Activated CD4-positive, alpha-beta T cell treated with anti-CD3 and anti-CD28 coated beads for 36 hours (primary cell): ENCODE measurements around the gene CYB561D2. TPM values are rescaled to one million over a fixed set of nuclear protein-coding genes. Genes with fewer than 3 reads are reported as not detected.

Experiments
- ATAC-seq: fragments of 200-7000 bp; cut with Tn5 transposase; one replicate; pipeline ENCODE4 v1.10.0; 2021; ENCODE audit warnings: mild to moderate bottlenecking, moderate library complexity
- CTCF ChIA-PET: fragments of 350-600 bp; sonication (Branson Sonifier 250); formaldehyde crosslinking; loops from one replicate; lab custom pipeline; 2021; ENCODE audit warnings: antibody characterized with exemption; lab: Charles Lee
- POLR2A ChIA-PET: fragments of 350-600 bp; sonication (Branson Sonifier 250); formaldehyde crosslinking; loops from one replicate; lab custom pipeline; 2021; ENCODE audit warnings: antibody characterized with exemption, inconsistent platforms; lab: Charles Lee
- DNase-seq: peaks from one replicate; pipeline ENCODE4 v3.0.0-alpha.2; 2020
- H3K27ac Mint-ChIP-seq: one replicate; pipeline ENCODE4 v1.8.0; 2021; ENCODE audit warnings: mixed read lengths
- H3K27me3 Mint-ChIP-seq: one replicate; pipeline ENCODE4 v1.8.0; 2021; ENCODE audit warnings: mixed read lengths
- H3K36me3 Mint-ChIP-seq: one replicate; pipeline ENCODE4 v1.8.0; 2021; ENCODE audit warnings: low read depth, mixed read lengths
- H3K4me1 Mint-ChIP-seq: one replicate; pipeline ENCODE4 v1.8.0; 2021; ENCODE audit warnings: mixed read lengths
- H3K4me3 Mint-ChIP-seq: one replicate; pipeline ENCODE4 v1.8.0; 2021; ENCODE audit warnings: mild to moderate bottlenecking, moderate library complexity, mixed read lengths
- H3K9me3 Mint-ChIP-seq: one replicate; pipeline ENCODE4 v1.8.0; 2021; ENCODE audit warnings: low read depth, mixed read lengths
- intact Hi-C, 2 experiments: fragments of 100-400 bp; cut with DNase I in 1 of 2; cut with micrococcal nuclease in 1 of 2; formaldehyde crosslinking; loops; one replicate each; pipeline versions ENCODE4 v1.14.2 to v1.15.1; 2022 to 2024; cut with DNase I, micrococcal nuclease
- total RNA-seq, 2 experiments: library from RNA; stranded (reverse); gene quantifications; one replicate each; pipeline ENCODE4 v1.2.3, GENCODE V29; 2021

The CYB561D2 gene
- total RNA-seq, 2 experiments from 2014 or later = 10.3 to 14.3 TPM

DNA sequence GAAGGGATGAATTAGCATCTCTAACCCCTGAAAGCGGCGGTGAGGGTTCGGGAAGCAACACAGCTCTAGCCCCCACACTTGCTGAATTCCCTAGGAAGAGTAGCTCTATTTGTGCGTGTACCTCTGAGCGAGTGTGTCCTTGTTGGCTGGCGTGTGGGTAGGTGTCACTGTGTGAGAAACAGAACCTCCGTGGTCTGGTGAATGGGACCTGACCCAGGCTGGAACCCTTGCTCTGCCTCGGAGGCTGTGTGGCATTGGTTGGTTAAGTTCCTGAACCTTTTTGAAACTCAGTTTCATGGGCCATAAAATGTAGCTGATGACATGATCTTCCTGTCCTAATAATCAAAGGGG is 9.1 kb downstream of the CYB561D2 start:
- ChIA-PET CTCF (interaction anchor here (0.5 to 1.0 kb wide), 3 partner anchors 10 to 44 kb away, joined by 3 to 5 read pairs (median 3); partner anchors contain the start of genes CYB561D2 and NPRL2), POLR2A (interaction anchor here (0.6 to 1.4 kb wide), 2 partner anchors 9 to 13 kb away, joined by 3 to 6 read pairs; partner anchors contain the start of genes CYB561D2 and NPRL2)
- peaks cover 16% of the 10 kb centered on the region for H3K36me3 Mint-ChIP-seq
- DNase-seq = no peak
- intact Hi-C loops = loop anchor here (1.0 to 10.0 kb wide), 11 partner anchors 8 to 1026 kb away; partner anchors contain the start of genes HYAL3 (in 2 of the 2), IFRD2 (in 2 of the 2), NAA80 (in 2 of the 2) and APEH (in 1 of the 2)
- peak overlapping the region; percentile 94 for H3K27ac Mint-ChIP-seq
- peak overlapping the region; percentile 91 for H3K4me3 Mint-ChIP-seq
- peaks cover 37% of the 10 kb centered on the region for H3K4me1 Mint-ChIP-seq
- no peaks in the 10 kb centered on the region for H3K9me3 Mint-ChIP-seq
- H3K27me3 Mint-ChIP-seq = no peaks in the 10 kb centered on the region
- ATAC-seq = peak; percentile 21

DNA sequence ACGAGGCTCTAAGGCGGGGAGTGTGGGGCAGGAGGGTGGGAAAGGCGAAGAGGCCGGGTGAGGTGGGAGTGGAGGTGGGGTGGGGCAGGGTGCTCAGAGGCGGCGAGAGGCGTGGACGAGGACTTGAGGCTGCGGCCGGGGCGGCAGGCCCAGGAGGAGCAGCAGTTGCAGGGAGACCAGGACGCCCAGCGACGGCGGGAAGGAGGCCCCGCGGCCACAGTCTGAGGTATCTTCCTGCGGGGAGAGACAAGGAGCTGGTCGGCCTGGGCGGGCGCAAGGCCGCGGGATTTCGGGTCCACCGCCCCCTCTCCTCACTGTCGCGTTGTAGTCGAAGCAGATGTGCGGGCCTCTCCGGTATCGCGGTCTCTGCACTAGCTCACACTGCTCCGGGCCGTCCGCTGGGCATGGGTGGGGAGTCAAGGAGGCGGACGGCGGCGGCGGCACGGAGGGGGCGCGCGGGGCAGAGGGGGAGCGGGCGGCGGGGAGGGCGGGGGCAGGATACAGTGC is 14.0 kb downstream of the CYB561D2 start:
- peak overlapping the region; percentile 72 for H3K4me3 Mint-ChIP-seq
- peak; percentile 18 for ATAC-seq
- no peaks in the 10 kb centered on the region for H3K9me3 Mint-ChIP-seq
- CTCF ChIA-PET = interaction anchor here (0.6 to 1.1 kb wide), 4 partner anchors 20 to 288 kb away, joined by 3 to 4 read pairs (median 4); no protein-coding TSS in a partner anchor
- peaks cover 19% of the 10 kb centered on the region for H3K4me1 Mint-ChIP-seq
- H3K36me3 Mint-ChIP-seq = no peaks in the 10 kb centered on the region
- no peak for DNase-seq
- H3K27me3 Mint-ChIP-seq = no peaks in the 10 kb centered on the region
- intact Hi-C loops = loop anchor here (1.0 to 2.0 kb wide), 8 partner anchors 14 to 252 kb away; partner anchors contain the start of genes CYB561D2 (in 2 of the 2), NPRL2 (in 2 of the 2), C3orf18 (in 1 of the 2) and HYAL3 (in 1 of the 2)
- H3K27ac Mint-ChIP-seq = peak overlapping the region; percentile 37
- POLR2A ChIA-PET = no interaction called here

DNA sequence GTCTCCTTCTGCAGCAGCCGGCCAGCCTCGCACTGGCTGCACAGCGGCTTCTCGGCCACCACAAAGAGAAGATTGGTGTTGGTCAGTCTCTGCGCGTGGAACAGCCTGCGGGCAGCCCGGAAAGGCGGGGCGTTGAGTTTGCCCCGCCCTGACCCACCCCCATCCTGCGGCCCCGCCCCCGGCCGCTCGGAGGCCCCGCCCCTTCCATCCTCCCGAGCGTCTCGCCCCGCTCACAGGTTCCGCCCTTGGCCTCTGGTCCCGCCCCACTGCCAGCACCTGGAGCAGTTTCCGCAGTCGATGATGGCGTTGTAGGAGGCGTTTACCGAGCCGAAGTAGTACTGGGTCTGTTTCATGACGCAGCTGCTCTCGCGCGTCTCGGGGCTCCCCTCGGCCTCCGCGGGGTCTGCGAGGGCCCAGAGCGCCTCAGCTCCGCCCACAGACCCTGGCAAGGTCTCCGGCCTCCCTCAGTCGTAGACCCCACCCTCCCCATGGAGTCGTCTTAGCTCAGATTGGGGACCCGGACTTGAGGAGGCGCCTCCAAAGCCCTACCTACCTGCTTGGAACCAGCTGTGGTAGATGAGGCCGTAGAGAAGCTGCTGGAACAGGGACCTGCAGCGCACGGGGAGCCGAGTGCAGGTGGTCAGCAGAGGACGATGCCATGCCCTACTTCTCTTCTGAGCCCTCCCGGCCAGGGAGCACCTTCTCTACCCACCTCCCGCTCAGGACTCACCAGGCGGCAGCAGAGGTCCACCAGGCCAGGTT is 14.6 kb downstream of the CYB561D2 start:
- ChIA-PET CTCF (interaction anchor here (0.6 to 1.1 kb wide), 7 partner anchors 21 to 1438 kb away, joined by 3 to 4 read pairs (median 3); partner anchors contain the start of genes HYAL3 and NAA80), POLR2A (no interaction called here)
- Mint-ChIP-seq H3K4me3 (peak overlapping the region; percentile 72), H3K27me3 (no peaks in the 10 kb centered on the region), H3K4me1 (peaks cover 13% of the 10 kb centered on the region), H3K36me3 (no peaks in the 10 kb centered on the region), H3K9me3 (no peaks in the 10 kb centered on the region), H3K27ac (peak overlapping the region; percentile 74)
- peak; percentile 98 for DNase-seq
- intact Hi-C loops = loop anchor here (1.0 to 2.0 kb wide), 8 partner anchors 14 to 251 kb away; partner anchors contain the start of genes CYB561D2 (in 2 of the 2), NPRL2 (in 2 of the 2), C3orf18 (in 1 of the 2) and HYAL3 (in 1 of the 2)
- ATAC-seq = peak; percentile 99

DNA sequence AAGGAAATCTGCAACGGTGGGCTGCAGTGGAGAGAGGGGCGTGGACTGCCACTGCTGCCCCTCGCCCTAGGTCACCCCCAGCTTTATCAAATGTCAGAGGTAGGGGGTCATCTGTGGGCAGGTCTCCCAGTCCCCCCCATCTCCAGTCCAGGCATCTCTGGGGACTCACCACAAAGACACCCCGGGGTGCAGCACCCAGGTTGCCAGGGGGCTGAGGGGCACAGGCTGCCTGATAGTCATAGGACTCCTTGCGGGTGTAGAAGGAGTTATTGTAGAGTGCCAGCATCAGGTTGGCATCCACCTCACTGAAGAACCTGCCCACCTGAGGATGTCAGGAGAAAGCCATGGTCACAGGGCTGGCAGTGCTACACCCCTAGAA is 15.2 kb downstream of the CYB561D2 start:
- H3K9me3 Mint-ChIP-seq = no peaks in the 10 kb centered on the region
- no peaks in the 10 kb centered on the region for H3K27me3 Mint-ChIP-seq
- no peaks in the 10 kb centered on the region for H3K36me3 Mint-ChIP-seq
- POLR2A ChIA-PET = no interaction called here
- peak overlapping the region; percentile 74 for H3K27ac Mint-ChIP-seq
- H3K4me1 Mint-ChIP-seq = peaks cover 12% of the 10 kb centered on the region
- H3K4me3 Mint-ChIP-seq = peak overlapping the region; percentile 72
- no peak for DNase-seq
- intact Hi-C loops = loop anchor here (1.0 to 2.0 kb wide), 8 partner anchors 15 to 250 kb away; partner anchors contain the start of genes CYB561D2 (in 2 of the 2), NPRL2 (in 2 of the 2), C3orf18 (in 1 of the 2) and HYAL3 (in 1 of the 2)
- CTCF ChIA-PET = interaction anchor here (0.6 to 1.1 kb wide), 6 partner anchors 21 to 1438 kb away, joined by 3 to 4 read pairs (median 3); partner anchors contain the start of genes HYAL3 and NAA80
- no peak for ATAC-seq

DNA sequence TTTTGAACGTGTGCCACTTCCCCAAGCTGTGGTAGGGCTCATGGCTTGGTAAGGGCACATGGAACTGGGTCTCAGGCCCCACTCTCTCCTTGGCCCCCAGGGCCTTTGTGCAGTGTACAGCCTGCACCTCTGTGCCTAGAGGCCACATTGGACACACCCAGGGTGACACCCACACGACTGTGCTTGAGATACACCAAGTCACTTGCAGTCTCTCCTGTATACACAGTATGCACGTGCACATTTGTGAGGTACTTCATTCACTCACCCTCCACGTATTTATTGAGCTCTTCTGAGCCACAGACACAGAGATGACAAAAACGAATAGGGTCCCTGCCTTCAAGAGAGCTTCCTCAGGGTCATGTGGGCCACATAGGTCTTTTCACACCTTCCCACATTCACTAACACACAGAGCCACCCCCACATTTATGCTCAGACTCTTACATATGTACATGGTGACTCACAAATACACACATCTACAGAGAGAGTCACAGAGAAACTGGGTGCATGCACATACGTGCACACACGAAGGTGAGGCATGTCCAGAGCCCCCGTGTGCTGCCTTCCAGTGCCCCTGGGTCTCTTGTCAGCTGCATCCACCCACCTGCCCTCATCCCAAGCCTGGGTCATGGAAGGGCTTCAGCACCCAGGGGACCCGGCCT is 18.5 kb downstream of the CYB561D2 start:
- no peaks in the 10 kb centered on the region for H3K36me3 Mint-ChIP-seq
- H3K27ac Mint-ChIP-seq = no peak overlapping the region
- CTCF ChIA-PET = no interaction called here
- H3K9me3 Mint-ChIP-seq = no peaks in the 10 kb centered on the region
- intact Hi-C loops = no loop called here
- H3K4me3 Mint-ChIP-seq = no peak overlapping the region
- ATAC-seq (no peak), DNase-seq (no peak)
- peaks cover 20% of the 10 kb centered on the region for H3K4me1 Mint-ChIP-seq
- H3K27me3 Mint-ChIP-seq = no peaks in the 10 kb centered on the region
- POLR2A ChIA-PET = no interaction called here

DNA sequence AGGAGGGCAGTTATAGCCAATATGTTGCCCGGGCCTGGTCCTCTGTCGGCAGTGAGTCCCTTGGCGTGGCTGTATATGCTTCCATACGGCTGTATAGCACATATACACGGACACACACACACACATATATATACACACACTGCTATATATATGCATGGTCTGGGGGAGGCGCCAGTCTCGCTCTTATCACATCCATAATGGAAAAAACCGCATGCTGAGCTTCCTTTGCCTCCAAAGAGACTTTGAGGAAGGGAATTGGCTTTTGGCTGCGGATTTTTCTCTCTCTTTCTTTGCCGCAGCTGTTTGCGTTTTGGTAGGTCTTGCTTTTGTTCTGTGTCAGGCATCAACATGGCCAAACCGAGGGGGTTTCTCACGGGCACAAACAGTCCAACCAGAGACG is 19.9 kb downstream of the CYB561D2 start:
- no peaks in the 10 kb centered on the region for H3K27me3 Mint-ChIP-seq
- ATAC-seq (peak; percentile 35), DNase-seq (no peak)
- peaks cover 18% of the 10 kb centered on the region for H3K4me1 Mint-ChIP-seq
- H3K4me3 Mint-ChIP-seq = no peak overlapping the region
- ChIA-PET CTCF (interaction anchor here (0.7 kb wide), 2 partner anchors 94 to 172 kb away, joined by 3 to 4 read pairs; no protein-coding TSS in a partner anchor), POLR2A (no interaction called here)
- H3K36me3 Mint-ChIP-seq = no peaks in the 10 kb centered on the region
- no peak overlapping the region for H3K27ac Mint-ChIP-seq
- no peaks in the 10 kb centered on the region for H3K9me3 Mint-ChIP-seq
- intact Hi-C loops = no loop called here

DNA sequence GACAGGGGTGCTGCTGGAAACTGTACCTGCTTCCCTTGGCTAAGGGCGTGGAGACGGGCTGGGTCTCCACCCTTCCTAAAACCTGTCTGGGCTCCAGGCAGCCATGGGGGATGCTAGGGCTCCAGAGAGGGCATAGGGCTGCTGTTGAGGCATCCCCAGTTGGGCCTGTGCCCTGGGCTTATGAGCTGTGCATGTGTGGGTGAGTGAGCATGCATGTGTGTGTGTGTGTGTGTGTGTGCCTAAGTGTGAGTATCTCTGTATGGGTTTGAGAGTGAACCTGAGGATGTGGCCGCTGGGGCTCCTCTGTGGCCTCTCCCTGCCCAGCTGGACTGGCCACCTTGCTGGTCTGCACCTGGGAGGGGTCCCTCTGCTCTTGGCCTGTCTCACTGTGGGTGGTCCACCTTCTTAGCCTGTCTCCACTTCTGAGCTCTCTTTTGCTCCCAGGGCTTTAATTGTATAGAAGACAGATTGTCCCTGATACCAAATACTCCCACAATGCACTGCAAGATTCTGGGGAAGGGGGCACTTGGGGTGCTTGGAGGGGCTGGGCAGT is 20.5 kb downstream of the CYB561D2 start:
- DNase-seq = no peak
- CTCF ChIA-PET = no interaction called here

DNA sequence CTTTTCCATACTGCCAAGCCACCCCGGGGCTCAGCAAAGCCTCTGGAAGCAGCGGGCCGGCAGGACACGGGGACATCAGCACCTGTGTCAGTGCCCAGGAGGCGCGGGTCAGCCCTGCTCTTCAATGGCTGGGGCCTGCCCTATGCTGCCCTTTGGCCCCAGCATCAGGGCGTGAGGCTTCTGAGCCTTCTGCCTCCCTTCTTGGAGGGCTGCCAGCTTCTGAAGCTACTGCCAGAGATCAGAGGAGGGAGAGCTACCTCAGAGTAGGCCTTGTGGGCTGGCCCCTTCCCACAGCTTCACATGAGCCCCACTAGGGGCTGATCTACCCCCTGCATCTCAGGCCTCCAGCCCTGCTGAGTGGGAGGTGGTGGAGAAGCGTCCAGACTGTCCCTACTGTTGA is 21.7 kb downstream of the CYB561D2 start:
- H3K4me3 Mint-ChIP-seq = no peak overlapping the region

More for the DNA sequence above, 20.5 kb downstream of the CYB561D2 start:
- intact Hi-C loops = no loop called here
- H3K9me3 Mint-ChIP-seq = no peaks in the 10 kb centered on the region
- POLR2A ChIA-PET = no interaction called here
- no peak overlapping the region for H3K27ac Mint-ChIP-seq
- peaks cover 11% of the 10 kb centered on the region for H3K4me1 Mint-ChIP-seq
- no peak overlapping the region for H3K4me3 Mint-ChIP-seq
- peak; percentile 10 for ATAC-seq
- H3K27me3 Mint-ChIP-seq = no peaks in the 10 kb centered on the region
- no peaks in the 10 kb centered on the region for H3K36me3 Mint-ChIP-seq

DNA sequence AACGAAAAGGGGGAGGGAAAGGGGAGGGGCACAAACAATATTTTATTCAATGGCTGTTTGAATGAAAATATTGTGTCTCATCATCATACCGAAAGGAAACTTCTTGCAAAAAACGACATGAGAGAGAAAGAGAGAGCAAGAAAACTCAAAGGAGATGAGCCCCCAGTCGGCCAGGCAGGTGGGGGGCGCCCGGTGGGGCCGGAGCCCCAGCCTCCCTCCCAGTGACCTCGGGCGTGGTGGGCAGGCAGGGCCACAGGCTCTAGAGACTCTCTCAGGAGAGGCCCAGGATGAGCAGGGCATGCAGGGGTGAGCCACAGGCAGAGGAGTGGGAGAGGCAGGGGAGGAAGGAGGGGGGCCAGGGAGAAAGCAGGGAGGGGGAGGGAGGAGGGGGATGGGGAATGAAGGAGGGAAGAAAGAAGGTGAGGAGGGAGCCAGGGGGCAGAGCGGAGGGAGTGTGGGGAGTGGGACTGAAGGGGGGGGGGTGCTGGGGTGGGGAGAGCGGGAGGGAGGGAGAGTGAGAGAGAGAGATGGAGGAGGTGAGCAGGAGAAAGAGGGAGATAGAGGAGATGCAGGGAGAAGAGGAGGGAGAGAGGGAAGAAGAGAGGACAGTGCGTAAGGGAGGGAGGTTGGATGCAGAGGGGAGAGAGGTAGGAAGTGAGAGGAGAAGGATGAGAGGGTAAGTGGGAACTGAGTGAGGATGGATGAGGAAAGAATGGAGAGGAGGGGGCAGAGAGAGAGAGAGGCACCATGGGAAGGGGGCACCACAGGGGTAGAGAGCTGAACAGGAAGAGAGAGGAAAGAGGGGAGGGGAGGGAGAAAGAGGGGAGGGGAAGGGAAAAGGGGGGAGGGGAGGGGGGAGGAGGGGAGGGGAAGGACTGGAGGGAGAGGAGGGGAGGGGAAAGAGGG is 22.7 kb downstream of the CYB561D2 start:
- ATAC-seq (no peak), DNase-seq (no peak)
- no peak overlapping the region for H3K27ac Mint-ChIP-seq
- ChIA-PET CTCF (no interaction called here), POLR2A (no interaction called here)
- no peaks in the 10 kb centered on the region for H3K9me3 Mint-ChIP-seq
- intact Hi-C loops = no loop called here
- peaks cover 8% of the 10 kb centered on the region for H3K4me1 Mint-ChIP-seq
- no peaks in the 10 kb centered on the region for H3K36me3 Mint-ChIP-seq
- H3K27me3 Mint-ChIP-seq = no peaks in the 10 kb centered on the region
- H3K4me3 Mint-ChIP-seq = no peak overlapping the region

More for the DNA sequence above, 21.7 kb downstream of the CYB561D2 start:
- H3K4me1 Mint-ChIP-seq = peaks cover 8% of the 10 kb centered on the region
- no peaks in the 10 kb centered on the region for H3K9me3 Mint-ChIP-seq
- no peak overlapping the region for H3K27ac Mint-ChIP-seq
- no peaks in the 10 kb centered on the region for H3K27me3 Mint-ChIP-seq
- CTCF ChIA-PET = no interaction called here
- no peak for DNase-seq
- intact Hi-C loops = no loop called here
- peak; percentile 14 for ATAC-seq
- no peaks in the 10 kb centered on the region for H3K36me3 Mint-ChIP-seq
- POLR2A ChIA-PET = no interaction called here
